Measurements from ENCODE around the gene EXOSC5.

DNA sequence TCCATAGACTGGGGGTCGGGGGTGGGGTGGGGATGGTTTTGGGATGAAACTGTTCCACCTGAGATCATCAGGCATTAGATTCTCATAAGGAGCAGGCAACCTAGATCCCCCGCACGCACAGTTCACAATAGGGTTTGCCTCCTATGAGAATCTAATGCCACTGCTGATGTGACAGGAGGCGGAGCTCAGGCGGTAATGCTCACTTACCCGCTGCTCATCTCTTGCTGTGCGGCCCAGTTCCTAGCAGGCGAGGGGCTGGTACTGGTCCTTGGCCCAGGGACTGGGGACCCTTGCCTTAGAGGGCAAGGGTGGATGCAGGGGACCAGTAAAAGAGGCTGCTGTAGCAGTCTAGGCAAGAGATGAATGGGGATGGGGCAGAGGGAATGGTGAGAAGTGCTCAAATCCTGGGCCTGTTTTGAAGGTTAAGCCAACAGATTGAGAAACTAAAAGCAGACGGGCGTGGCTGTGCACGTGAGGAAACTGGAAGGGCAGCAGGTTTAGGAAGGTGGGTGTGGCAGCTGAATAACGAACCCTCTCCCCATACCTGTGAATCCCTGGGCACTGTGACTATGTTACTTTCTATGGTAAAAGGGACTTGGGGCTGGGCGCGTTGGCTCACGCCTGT is 44.3 kb upstream of the EXOSC5 start:
- TF ChIP-seq, protein P1, sequence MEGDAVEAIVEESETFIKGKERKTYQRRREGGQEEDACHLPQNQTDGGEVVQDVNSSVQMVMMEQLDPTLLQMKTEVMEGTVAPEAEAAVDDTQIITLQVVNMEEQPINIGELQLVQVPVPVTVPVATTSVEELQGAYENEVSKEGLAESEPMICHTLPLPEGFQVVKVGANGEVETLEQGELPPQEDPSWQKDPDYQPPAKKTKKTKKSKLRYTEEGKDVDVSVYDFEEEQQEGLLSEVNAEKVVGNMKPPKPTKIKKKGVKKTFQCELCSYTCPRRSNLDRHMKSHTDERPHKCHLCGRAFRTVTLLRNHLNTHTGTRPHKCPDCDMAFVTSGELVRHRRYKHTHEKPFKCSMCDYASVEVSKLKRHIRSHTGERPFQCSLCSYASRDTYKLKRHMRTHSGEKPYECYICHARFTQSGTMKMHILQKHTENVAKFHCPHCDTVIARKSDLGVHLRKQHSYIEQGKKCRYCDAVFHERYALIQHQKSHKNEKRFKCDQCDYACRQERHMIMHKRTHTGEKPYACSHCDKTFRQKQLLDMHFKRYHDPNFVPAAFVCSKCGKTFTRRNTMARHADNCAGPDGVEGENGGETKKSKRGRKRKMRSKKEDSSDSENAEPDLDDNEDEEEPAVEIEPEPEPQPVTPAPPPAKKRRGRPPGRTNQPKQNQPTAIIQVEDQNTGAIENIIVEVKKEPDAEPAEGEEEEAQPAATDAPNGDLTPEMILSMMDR (conservative IDR thresholded peaks at IDR 0.05; ENCODE audit: low read length): no peak
- no peak for TF ChIP-seq EZH2phosphoT487 (IDR thresholded peaks at IDR 0.05; ENCODE audit: borderline replicate concordance)
